H1 (cell line): ENCODE results near the gene RERE. TPM values are rescaled to one million over a fixed set of nuclear protein-coding genes. Genes with fewer than 3 reads are reported as not detected.

Experiments used
- CTCF ChIA-PET: fragments of 300-600 bp; sonication (Branson Sonifier 250); formaldehyde crosslinking; loops from one replicate; lab custom pipeline; 2021; ENCODE audit not compliant: partially characterized antibody; lab: Charles Lee
- POLR2A ChIA-PET: fragments of 300-600 bp; sonication (Branson Sonifier 250); formaldehyde crosslinking; loops from one replicate; lab custom pipeline; 2021; ENCODE audit warnings: inconsistent platforms; ENCODE audit not compliant: partially characterized antibody; lab: Charles Lee
- DNase-seq, 2 experiments: peaks; one replicate each; pipeline versions ENCODE4 v3.0.0 to v3.0.0-alpha.2; 2010 to 2022; ENCODE audit warnings: low spot score in 2 of 2, low read depth in 1 of 2, mixed read lengths in 1 of 2
- FAIRE-seq: peaks from 2 replicates; lab custom pipeline; 2011; peaks lifted over from hg19 to GRCh38; lab: Jason Lieb, UNC
- H2AFZ ChIP-seq: 2 replicates; pipeline ENCODE4 v1.8.1; 2012; ENCODE audit warnings: low read length, inconsistent platforms
- H2AK5ac ChIP-seq: 2 replicates; pipeline ENCODE4 v1.6.1; 2013; ENCODE audit warnings: low read depth, low read length
- H2BK120ac ChIP-seq: replicated peaks from 2 replicates; pipeline ENCODE3; 2013; ENCODE audit warnings: low read depth, low read length, inconsistent platforms
- H2BK12ac ChIP-seq: 2 replicates; pipeline ENCODE4 v1.6.1; 2013; ENCODE audit warnings: low read depth, low read length
- H2BK15ac ChIP-seq: 2 replicates; pipeline ENCODE4 v1.6.1; 2013; ENCODE audit warnings: low read length
- H2BK20ac ChIP-seq: 2 replicates; pipeline ENCODE4 v1.6.1; 2013; ENCODE audit warnings: low read length
- H2BK5ac ChIP-seq: 2 replicates; pipeline ENCODE4 v1.6.1; 2013; ENCODE audit warnings: low read depth, low read length
- H3K14ac ChIP-seq: 2 replicates; pipeline ENCODE4 v1.6.1; 2013; ENCODE audit warnings: inconsistent platforms; ENCODE audit not compliant: insufficient read length
- H3K18ac ChIP-seq: 2 replicates; pipeline ENCODE4 v1.6.1; 2013; ENCODE audit warnings: low read length; ENCODE audit errors: extremely low read depth
- H3K23ac ChIP-seq: 2 replicates; pipeline ENCODE4 v1.6.1; 2013; ENCODE audit warnings: inconsistent platforms; ENCODE audit not compliant: insufficient read length
- H3K23me2 ChIP-seq: 2 replicates; pipeline ENCODE4 v1.6.1; 2013; ENCODE audit warnings: low read depth, low read length
- H3K27ac ChIP-seq: 2 replicates; pipeline ENCODE4 v1.6.1; 2011; ENCODE audit warnings: low read depth, low read length, inconsistent platforms
- H3K27me3 ChIP-seq, 4 experiments: replicated peaks in 1 of 4; 1 replicate in 1 of 4; 2 replicates in 3 of 4; pipeline versions ENCODE4 v1.6.1 to v1.8.1; 2011 to 2013; ENCODE audit warnings: low read length in 3 of 4, mild to moderate bottlenecking in 3 of 4, inconsistent platforms in 2 of 4, mixed read lengths in 2 of 4, moderate library complexity in 1 of 4; ENCODE audit not compliant: control insufficient read depth in 3 of 4, insufficient read depth in 3 of 4; ENCODE audit errors: extremely low read depth in 1 of 4
- H3K36me3 ChIP-seq, 4 experiments: 2 replicates each; pipeline versions ENCODE4 v1.6.1 to v1.8.1; 2011 to 2013; ENCODE audit warnings: mild to moderate bottlenecking in 4 of 4, low read length in 3 of 4, moderate library complexity in 2 of 4, control low read depth in 1 of 4, inconsistent platforms in 1 of 4; ENCODE audit not compliant: insufficient read depth in 4 of 4, control insufficient read depth in 2 of 4
- H3K4ac ChIP-seq: replicated peaks from 2 replicates; pipeline ENCODE3; 2013; ENCODE audit warnings: low read length, low read depth, mixed read lengths, inconsistent platforms; ENCODE audit not compliant: insufficient read length
- H3K4me1 ChIP-seq, 4 experiments: replicated peaks in 1 of 4; 1 replicate in 1 of 4; 2 replicates in 3 of 4; pipeline versions ENCODE4 v1.6.1 to v1.8.1; 2011 to 2013; ENCODE audit warnings: low read length in 3 of 4, inconsistent platforms in 2 of 4, mixed read lengths in 1 of 4; ENCODE audit not compliant: insufficient read depth in 4 of 4, control insufficient read depth in 3 of 4
- H3K4me2 ChIP-seq, 2 experiments: 2 replicates each; pipeline versions ENCODE4 v1.6.1 to v1.8.1; 2011 to 2013; ENCODE audit warnings: low read depth in 2 of 2, low read length in 2 of 2, control low read depth in 1 of 2, inconsistent platforms in 1 of 2, mild to moderate bottlenecking in 1 of 2; ENCODE audit not compliant: insufficient read depth in 1 of 2
- H3K4me3 ChIP-seq, 4 experiments: fragments of 200-600, 300-600 bp in 1 of 4; sonication (generic), shearing (Covaris generic), sonication (Bioruptor Twin) in 1 of 4; 2 replicates each; pipeline versions ENCODE4 v1.5.1 to v1.8.1; 2011 to 2016; ENCODE audit warnings: low read length in 4 of 4, low read depth in 3 of 4, control low read depth in 2 of 4, inconsistent platforms in 2 of 4, mild to moderate bottlenecking in 2 of 4, mixed read lengths in 1 of 4, moderate library complexity in 1 of 4; ENCODE audit not compliant: insufficient read depth in 2 of 4; ENCODE audit errors: extremely low read depth in 1 of 4
- H3K56ac ChIP-seq: replicated peaks from 2 replicates; pipeline ENCODE3; 2013; ENCODE audit warnings: low read depth, mild to moderate bottlenecking, mixed read lengths, low read length, inconsistent platforms; ENCODE audit not compliant: insufficient read length
- H3K79me1 ChIP-seq: 2 replicates; pipeline ENCODE4 v1.6.1; 2013; ENCODE audit warnings: low read depth, low read length, control low read depth
- H3K79me2 ChIP-seq, 2 experiments: 2 replicates each; pipeline versions ENCODE4 v1.6.1 to v1.8.1; 2012 to 2013; ENCODE audit warnings: low read length in 2 of 2, mild to moderate bottlenecking in 2 of 2, inconsistent platforms in 1 of 2; ENCODE audit not compliant: insufficient read depth in 2 of 2, control insufficient read depth in 1 of 2
- H3K9ac ChIP-seq, 4 experiments: replicated peaks in 1 of 4; 1 replicate in 1 of 4; 2 replicates in 3 of 4; pipeline versions ENCODE4 v1.6.1 to v1.8.1; 2011 to 2013; ENCODE audit warnings: low read depth in 3 of 4, low read length in 3 of 4, control low read depth in 2 of 4, mild to moderate bottlenecking in 2 of 4, moderate library complexity in 2 of 4, inconsistent platforms in 1 of 4; ENCODE audit errors: extremely low read depth in 1 of 4
- H3K9me3 ChIP-seq, 2 experiments: 2 replicates each; pipeline versions ENCODE4 v1.6.1 to v1.8.1; 2012 to 2013; ENCODE audit warnings: mild to moderate bottlenecking in 2 of 2, moderate library complexity in 2 of 2, control low read depth in 1 of 2, inconsistent platforms in 1 of 2, low read depth in 1 of 2, low read length in 1 of 2, mixed read lengths in 1 of 2; ENCODE audit not compliant: insufficient read depth in 2 of 2
- H4K20me1 ChIP-seq, 2 experiments: replicated peaks in 1 of 2; 2 replicates each; pipeline versions ENCODE3 to v1.8.1; 2011 to 2013; ENCODE audit warnings: inconsistent platforms in 2 of 2, low read length in 2 of 2, mild to moderate bottlenecking in 1 of 2; ENCODE audit not compliant: insufficient read depth in 2 of 2, control insufficient read depth in 1 of 2
- H4K5ac ChIP-seq: 2 replicates; pipeline ENCODE4 v1.6.1; 2013; ENCODE audit warnings: low read length, low read depth, mixed read lengths, inconsistent platforms; ENCODE audit not compliant: insufficient read length
- H4K8ac ChIP-seq: 2 replicates; pipeline ENCODE4 v1.8.0; 2013; ENCODE audit warnings: mild to moderate bottlenecking, moderate library complexity, low read length, inconsistent platforms; ENCODE audit not compliant: insufficient read depth; ENCODE audit errors: extremely low read depth
- H4K91ac ChIP-seq: replicated peaks from 2 replicates; pipeline ENCODE3; 2013; ENCODE audit warnings: low read length, mixed read lengths, inconsistent platforms; ENCODE audit not compliant: insufficient read length
- BACH1 ChIP-seq: IDR thresholded peaks from 2 replicates; pipeline ENCODE4 v1.6.1; 2012; ENCODE audit warnings: low read length, improper control_type of control experiment
- CBX5 ChIP-seq: fragments of 300-800, 300-1000 bp; sonication (generic); IDR thresholded peaks from 2 replicates; pipeline ENCODE4 v1.7.1; 2016; ENCODE audit warnings: antibody characterized with exemption, low read length, low read depth
- EP300 ChIP-seq, 2 experiments: IDR thresholded peaks; 1 replicate in 1 of 2; 2 replicates in 1 of 2; pipeline ENCODE4 v1.6.1; 2011 to 2012; ENCODE audit warnings: low read depth in 2 of 2, low read length in 2 of 2, mild to moderate bottlenecking in 2 of 2, borderline replicate concordance in 1 of 2, inconsistent platforms in 1 of 2, moderate library complexity in 1 of 2
- GABPA ChIP-seq: IDR thresholded peaks from 2 replicates; pipeline ENCODE4 v1.6.1; 2011; ENCODE audit warnings: mild to moderate bottlenecking, low read length, moderate library complexity, borderline replicate concordance; ENCODE audit not compliant: insufficient read depth
- HDAC2 ChIP-seq, 2 experiments: fragments of 300-600 bp in 1 of 2; sonication (generic) in 1 of 2; IDR thresholded peaks; 2 replicates each; pipeline ENCODE4 v1.6.1; 2011 to 2012; ENCODE audit warnings: low read depth in 2 of 2, low read length in 2 of 2, mild to moderate bottlenecking in 2 of 2, moderate library complexity in 2 of 2, borderline replicate concordance in 1 of 2, inconsistent platforms in 1 of 2
- JUN ChIP-seq: IDR thresholded peaks from 2 replicates; pipeline ENCODE4 v1.6.1; 2011; ENCODE audit warnings: low read depth, mild to moderate bottlenecking, improper control_type of control experiment, low read length
- JUND ChIP-seq: IDR thresholded peaks from 2 replicates; pipeline ENCODE4 v1.6.1; 2011; ENCODE audit warnings: mild to moderate bottlenecking, improper control_type of control experiment, low read length
- RFX5 ChIP-seq: IDR thresholded peaks from 2 replicates; pipeline ENCODE4 v1.6.1; 2011; ENCODE audit warnings: low read depth, low read length, improper control_type of control experiment, borderline replicate concordance
- RXRA ChIP-seq: IDR thresholded peaks from 2 replicates; pipeline ENCODE4 v1.6.1; 2011; ENCODE audit warnings: low read depth, mild to moderate bottlenecking, low read length, moderate library complexity; ENCODE audit not compliant: insufficient read depth
- SAP30 ChIP-seq: fragments of 300-600 bp; sonication (generic); IDR thresholded peaks from 2 replicates; pipeline ENCODE4 v1.7.1; 2012; ENCODE audit warnings: low read length, moderate library complexity, mild to moderate bottlenecking, inconsistent platforms; ENCODE audit not compliant: insufficient read depth, insufficient replicate concordance
- SIRT6 ChIP-seq: IDR thresholded peaks from one replicate; pipeline ENCODE4 v1.7.1; 2012; ENCODE audit warnings: low read length, inconsistent platforms
- SP2 ChIP-seq: IDR thresholded peaks from 2 replicates; pipeline ENCODE4 v1.6.1; 2012; ENCODE audit warnings: mild to moderate bottlenecking, low read length, inconsistent platforms
- TAF7 ChIP-seq: optimal IDR thresholded peaks from 2 replicates; pipeline ENCODE3; 2011; ENCODE audit warnings: low read depth, mild to moderate bottlenecking, inconsistent platforms, low read length, moderate library complexity, borderline replicate concordance
- TCF12 ChIP-seq: IDR thresholded peaks from 2 replicates; pipeline ENCODE4 v1.6.1; 2011; ENCODE audit warnings: low read depth, mild to moderate bottlenecking, low read length
- YY1 ChIP-seq: IDR thresholded peaks from 2 replicates; pipeline ENCODE4 v1.6.1; 2011; ENCODE audit warnings: low read depth, mild to moderate bottlenecking, low read length
- WGBS, 2 experiments: shearing (Covaris generic) in 1 of 2; methylation state at CpG; one replicate each; pipeline versions ENCODE4 v1.1.6 to v1.1.7; 2013 to 2015; ENCODE audit warnings: low lambda C conversion rate in 2 of 2, mixed read lengths in 2 of 2, inconsistent platforms in 1 of 2, low coverage in 1 of 2, missing lambda C conversion rate in 1 of 2; ENCODE audit not compliant: insufficient replicate concordance in 2 of 2, insufficient coverage in 1 of 2, insufficient read length in 1 of 2; ENCODE audit errors: extremely low coverage in 1 of 2, missing lambda C conversion rate in 1 of 2; 5-methylcytosine and 5-hydroxymethylcytosine counted together
- polyA plus RNA-seq, 7 experiments: library from polyadenylated mRNA; depleted of rRNA in 3 of 7; stranded (reverse) in 5 of 7; unstranded in 2 of 7; fragments of >200 nt in 5 of 7; fragments of 200-250 nt in 2 of 7; gene quantifications; 1 replicate in 5 of 7; 2 replicates in 1 of 7; 4 replicates in 1 of 7; pipeline versions ENCODE4 v1.2.1 to v1.2.3, GENCODE V29; 2011 to 2013; ENCODE audit warnings: missing spikeins in 2 of 7, mixed read lengths in 2 of 7
- total RNA-seq: library from RNA; stranded (reverse); fragmentation: NEBNext Ultra II Directional; extraction: Animal tissue kit (Norgen Biotek cat#: 25700); gene quantifications from 2 replicates; pipeline ENCODE4 v1.2.1, GENCODE V29; 2021

RERE gene
- total and polyA plus RNA-seq, 2 of the 8 experiments (the other 6 are each of a cell fraction or from before 2014, with no cell fraction given), result 15.3 to 142 TPM

DNA sequence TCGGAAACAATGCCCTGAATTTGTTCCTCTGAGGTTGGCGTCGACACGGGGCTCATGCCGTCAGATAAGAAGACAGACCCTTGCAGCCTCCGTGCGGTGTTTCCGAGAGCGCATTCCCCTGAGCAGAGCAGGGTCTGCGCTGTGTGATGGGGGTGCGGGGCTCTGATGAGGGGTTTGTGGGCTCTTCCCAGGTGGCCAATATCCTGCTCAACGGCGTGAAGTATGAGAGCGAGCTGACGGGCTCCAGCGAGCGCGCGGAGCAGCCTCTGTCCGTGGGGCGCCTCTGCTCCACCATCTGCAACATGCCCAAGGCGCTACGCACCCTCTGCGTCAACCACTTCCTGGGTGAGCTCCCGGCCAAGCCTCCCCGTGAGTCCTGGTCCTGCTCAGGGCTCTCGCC lies 482.2 kb downstream of the RERE start:
- H3K36me3 ChIP-seq, result no peaks in the 10 kb centered on the region
- H2BK5ac ChIP-seq, result no peak overlapping the region
- H2BK20ac ChIP-seq, result no peak overlapping the region
- no peak overlapping the region for H3K4me2 ChIP-seq
- no peaks in the 10 kb centered on the region for H3K4me1 ChIP-seq
- H2AFZ ChIP-seq, result no peak overlapping the region
- no peak overlapping the region for H4K8ac ChIP-seq
- no peak overlapping the region for H2BK120ac ChIP-seq
- H2BK15ac ChIP-seq, result no peak overlapping the region
- CTCF ChIA-PET, result interaction anchor here (1.0 to 5.6 kb wide), 3 partner anchors 11 to 15 kb away, joined by 3 to 20 read pairs (median 5); no protein-coding TSS in a partner anchor
- no peak overlapping the region for H3K27ac ChIP-seq
- no peak overlapping the region for H3K18ac ChIP-seq
- H3K79me1 ChIP-seq, result no peaks in the 10 kb centered on the region
- H3K4me3 ChIP-seq, result no peak overlapping the region
- no peak overlapping the region for H4K91ac ChIP-seq
- H3K23me2 ChIP-seq, result no peaks in the 10 kb centered on the region
- no peak overlapping the region for H4K5ac ChIP-seq
- H3K79me2 ChIP-seq, result no peaks in the 10 kb centered on the region
- POLR2A ChIA-PET, result no interaction called here
- H2AK5ac ChIP-seq, result no peak overlapping the region
- H3K4ac ChIP-seq, result no peak overlapping the region
- no peak overlapping the region for H2BK12ac ChIP-seq
- DNase-seq (no peak), FAIRE-seq (no peak)
- no peak overlapping the region for H3K23ac ChIP-seq
- no peak overlapping the region for H3K56ac ChIP-seq
- H3K9ac ChIP-seq, result no peak overlapping the region
- no peaks in the 10 kb centered on the region for H4K20me1 ChIP-seq
- WGBS, 2 experiments, result 94% methylated on average over 27 of the region's 27 CpGs; no CpG with 5 or more reads in 1 of the 2 experiments
- no peaks in the 10 kb centered on the region for H3K27me3 ChIP-seq
- no peak overlapping the region for H3K14ac ChIP-seq
- H3K9me3 ChIP-seq, result no peaks in the 10 kb centered on the region
- no peak for TF ChIP-seq SAP30
- TF ChIP-seq GABPA, result no peak
- no peak for TF ChIP-seq JUN
- TF ChIP-seq JUND, result no peak
- TF ChIP-seq TCF12, result no peak
- no peak for TF ChIP-seq SP2
- TF ChIP-seq RFX5, result no peak
- TF ChIP-seq CBX5, result no peak
- no peak for TF ChIP-seq RXRA
- no peak for TF ChIP-seq TAF7
- TF ChIP-seq SIRT6, result no peak
- TF ChIP-seq EP300 (IDR thresholded peaks at IDR 0.05; ENCODE audit: borderline replicate concordance in 1 of 2, low read depth in 2 of 2, low read length in 2 of 2), result no peak
- no peak for TF ChIP-seq HDAC2 (IDR thresholded peaks at IDR 0.05; ENCODE audit: borderline replicate concordance in 1 of 2, low read depth in 2 of 2, low read length in 2 of 2)
- no peak for TF ChIP-seq YY1
- TF ChIP-seq BACH1, result no peak
